ENCODE measurements around the gene MRPL42.
"Not testable (repeated sequence)": the region's sequence is repeated elsewhere in the genome, so short reads cannot be mapped to it uniquely, and the experiment has no call there.

MRPL42 gene

GRCh38 chr12:93467351-93468007 is at the start of gene MRPL42:
Gene MRPL42 (plus strand): TSS chr12:93467514. CDS start chr12:93469286, 1,772 bp downstream.
- DNase-seq, result peak; percentile 95

GRCh38 chr12:93417967-93418480 is 49.3 kb upstream of the MRPL42 start:
- no peak for DNase-seq

- DNase-seq, result peak; percentile 83
Observed at GRCh38 chr12:93419388-93420034, 47.8 kb upstream of the MRPL42 start.

- no peak for DNase-seq
Observed at GRCh38 chr12:93422050-93422449, 45.3 kb upstream of the MRPL42 start.

- DNase-seq, result no peak
Observed at GRCh38 chr12:93425736-93426411, 41.4 kb upstream of the MRPL42 start.

- no peak for DNase-seq
Observed at GRCh38 chr12:93426412-93426805, 40.9 kb upstream of the MRPL42 start.

- no peak for DNase-seq
Observed at GRCh38 chr12:93427779-93428564, 39.3 kb upstream of the MRPL42 start.

GRCh38 chr12:93429448-93429847 is 37.9 kb upstream of the MRPL42 start:
- DNase-seq, result no peak

- no peak for DNase-seq
Observed at GRCh38 chr12:93429852-93430251, 37.5 kb upstream of the MRPL42 start.

- no peak for DNase-seq
Observed at GRCh38 chr12:93430280-93430679, 37.0 kb upstream of the MRPL42 start.

GRCh38 chr12:93432031-93432430 is 35.3 kb upstream of the MRPL42 start:
- DNase-seq, result not testable (repeated sequence)

GRCh38 chr12:93434256-93434865 is 33.0 kb upstream of the MRPL42 start:
- DNase-seq, result no peak

GRCh38 chr12:93438266-93439050 is 28.9 kb upstream of the MRPL42 start:
- DNase-seq, result no peak

GRCh38 chr12:93440043-93440835 is 27.1 kb upstream of the MRPL42 start:
- no peak for DNase-seq

GRCh38 chr12:93441081-93441616 is 26.2 kb upstream of the MRPL42 start:
- DNase-seq, result peak; percentile 33

GRCh38 chr12:93441617-93442410 is 25.5 kb upstream of the MRPL42 start, which contains the start of gene UBE2N:
Gene UBE2N (minus strand): TSS chr12:93441947. CDS start chr12:93441884, 63 bp downstream.
- DNase-seq, result peak; percentile 97

- DNase-seq, result peak; percentile 57
Observed at GRCh38 chr12:93442411-93443340, 24.6 kb upstream of the MRPL42 start.

- no peak for DNase-seq
Observed at GRCh38 chr12:93443576-93443975, 23.7 kb upstream of the MRPL42 start.

All from OCI-M1 (cell line).